Endothelial cell of umbilical vein (primary cell): Measurements from ENCODE around the gene IDH3A. TPM values are rescaled to one million over a fixed set of nuclear protein-coding genes. Genes with fewer than 3 reads are reported as not detected.

Source experiments
- BruUV-seq: library from RNA; stranded (reverse); fragments of 400-500 nt; replicated peaks from 2 replicates; lab custom pipeline; 2021; lab: Mats Ljungman, UMichigan
- CTCF ChIA-PET: fragments of 300-600, 350-600 bp; sonication (Branson Sonifier 250); formaldehyde crosslinking; loops from one replicate; lab custom pipeline; 2021; ENCODE audit warnings: antibody characterized with exemption, inconsistent platforms; lab: Charles Lee
- POLR2A ChIA-PET: fragments of 300-600, 350-600 bp; sonication (Branson Sonifier 250); formaldehyde crosslinking; loops from one replicate; lab custom pipeline; 2021; ENCODE audit warnings: antibody characterized with exemption, inconsistent platforms; lab: Charles Lee
- DNase-seq: peaks from one replicate; pipeline ENCODE4 v3.0.0-alpha.2; 2011; ENCODE audit warnings: low read depth, low spot score
- FAIRE-seq: peaks from 2 replicates; lab custom pipeline; 2011; peaks lifted over from hg19 to GRCh38; lab: Jason Lieb, UNC
- H2AFZ ChIP-seq: 2 replicates; pipeline ENCODE4 v1.6.0; 2012; ENCODE audit warnings: low read depth, low read length, control low read depth, inconsistent platforms
- H3K27ac ChIP-seq: 2 replicates; pipeline ENCODE4 v1.5.1; 2011; ENCODE audit warnings: low read depth, mild to moderate bottlenecking, control low read depth, low read length, moderate library complexity; ENCODE audit not compliant: insufficient read depth
- H3K27me3 ChIP-seq, 2 experiments: 2 replicates each; pipeline versions ENCODE4 v1.6.0 to v1.6.1; 2011; ENCODE audit warnings: low read length in 2 of 2, mixed read lengths in 1 of 2; ENCODE audit not compliant: control insufficient read depth in 2 of 2, insufficient read depth in 2 of 2
- H3K36me3 ChIP-seq, 2 experiments: 2 replicates in 1 of 2; 3 replicates in 1 of 2; pipeline ENCODE4 v1.5.1; 2011; ENCODE audit warnings: low read length in 2 of 2, mild to moderate bottlenecking in 1 of 2, moderate library complexity in 1 of 2; ENCODE audit not compliant: control insufficient read depth in 2 of 2, insufficient read depth in 2 of 2; ENCODE audit errors: extremely low read depth in 1 of 2
- H3K4me1 ChIP-seq: 3 replicates; pipeline ENCODE4 v1.5.1; 2011; ENCODE audit warnings: mild to moderate bottlenecking, low read length; ENCODE audit not compliant: control insufficient read depth, insufficient read depth; ENCODE audit errors: extremely low read depth
- H3K4me2 ChIP-seq: 2 replicates; pipeline ENCODE4 v1.6.1; 2011; ENCODE audit warnings: low read length, control low read depth, mixed read lengths; ENCODE audit not compliant: insufficient read depth
- H3K4me3 ChIP-seq, 3 experiments: fragments of 200-600 bp in 1 of 3; sonication (generic), shearing (Covaris generic) in 1 of 3; replicated peaks in 1 of 3; 2 replicates each; pipeline ENCODE4 v1.5.1; 2011 to 2016; ENCODE audit warnings: control low read depth in 3 of 3, low read length in 3 of 3, mild to moderate bottlenecking in 2 of 3, inconsistent platforms in 1 of 3, low read depth in 1 of 3, moderate library complexity in 1 of 3; ENCODE audit not compliant: insufficient read depth in 1 of 3
- H3K79me2 ChIP-seq: 2 replicates; pipeline ENCODE4 v1.6.0; 2012; ENCODE audit warnings: low read length, inconsistent platforms; ENCODE audit not compliant: control insufficient read depth, insufficient read depth
- H3K9ac ChIP-seq: replicated peaks from 2 replicates; pipeline ENCODE3; 2011; ENCODE audit warnings: low read length, control low read depth; ENCODE audit not compliant: insufficient read depth; ENCODE audit errors: extremely low read depth
- H3K9me1 ChIP-seq: replicated peaks from 3 replicates; pipeline ENCODE4 v1.6.0; 2011; ENCODE audit warnings: mild to moderate bottlenecking, low read length; ENCODE audit not compliant: control insufficient read depth, insufficient read depth; ENCODE audit errors: extremely low read depth
- H3K9me3 ChIP-seq: replicated peaks from 2 replicates; pipeline ENCODE4 v1.5.1; 2012; ENCODE audit warnings: low read length, inconsistent platforms; ENCODE audit not compliant: control insufficient read depth, insufficient read depth
- H4K20me1 ChIP-seq: replicated peaks from 2 replicates; pipeline ENCODE3; 2011; ENCODE audit warnings: mild to moderate bottlenecking, low read length; ENCODE audit not compliant: control insufficient read depth, insufficient read depth; ENCODE audit errors: extremely low read depth
- CTCF ChIP-seq, 2 donors: IDR thresholded peaks; 1 replicate in 1 of 2; 2 replicates in 1 of 2; pipeline ENCODE4 v1.5.1; 2011; ENCODE audit warnings: low read length in 2 of 2, mild to moderate bottlenecking in 2 of 2, moderate library complexity in 2 of 2, control low read depth in 1 of 2, inconsistent platforms in 1 of 2, low read depth in 1 of 2; ENCODE audit not compliant: insufficient read depth in 1 of 2; ENCODE audit errors: extremely low read depth in 1 of 2
- POLR2AphosphoS5 ChIP-seq: IDR thresholded peaks from 2 replicates; pipeline ENCODE4 v1.6.1; 2012; ENCODE audit warnings: low read depth, mild to moderate bottlenecking, control low read depth, low read length, moderate library complexity; ENCODE audit not compliant: insufficient read depth
- dilution Hi-C: fragments of 300-500 bp; cut with MboI; formaldehyde crosslinking; loops from one replicate; pipeline ENCODE4 v1.15.0; 2019; ENCODE audit warnings: low sequenced_read_pairs; ENCODE audit not compliant: extremely low pct_ligation_motif_present
- intact Hi-C: fragments of 100-400 bp; cut with micrococcal nuclease; formaldehyde crosslinking; loops from one replicate; pipeline ENCODE4 v1.10.0; 2022
- polyA plus RNA-seq, 4 experiments: library from polyadenylated mRNA; depleted of rRNA in 3 of 4; stranded (reverse) in 3 of 4; unstranded in 1 of 4; fragments of >200 nt; gene quantifications; 2 replicates each; pipeline versions ENCODE4 v1.2.1 to v1.2.3, GENCODE V29; 2011 to 2012; ENCODE audit warnings: missing spikeins in 1 of 4
- total RNA-seq: library from RNA; stranded (reverse); gene quantifications from 2 replicates; pipeline ENCODE4 v1.2.3, GENCODE V29; 2021

Gene IDH3A
- total and polyA plus RNA-seq, 2 donors (not counting 3 experiments of a cell fraction or from before 2014, with no cell fraction given), result 35.5 to 63.9 TPM

- dilution Hi-C loops, result no loop called here
- intact Hi-C loops, result loop anchor here (1.0 kb wide), 1 partner anchor 64 kb away; no protein-coding TSS in a partner anchor
These were observed 28.3 kb downstream of the IDH3A start for GRCh38 chr15:78177447-78177873.

More at GRCh38 chr15:78177447-78177873, 28.3 kb downstream of the IDH3A start:
- Histone ChIP-seq H3K9me1 (no peaks in the 10 kb centered on the region), H3K36me3 (no peaks in the 10 kb centered on the region), H3K4me2 (no peak overlapping the region), H3K4me3 (no peak overlapping the region), H3K4me1 (no peaks in the 10 kb centered on the region), H4K20me1 (no peaks in the 10 kb centered on the region), H3K27ac (no peak overlapping the region), H3K9me3 (no peaks in the 10 kb centered on the region), H3K9ac (no peak overlapping the region), H2AFZ (no peak overlapping the region), H3K79me2 (no peaks in the 10 kb centered on the region), H3K27me3 (no peaks in the 10 kb centered on the region)
- ChIA-PET CTCF (interaction anchor here (0.7 to 5.8 kb wide), 8 partner anchors 12 to 219 kb away, joined by 3 to 57 read pairs (median 4); partner anchors contain the start of gene CIB2), POLR2A (no interaction called here)
- no TSS peak for BruUV-seq
- TF ChIP-seq CTCF (IDR thresholded peaks at IDR 0.05; ENCODE audit: extremely low read depth in 1 of 2, insufficient read depth in 1 of 2, low read depth in 1 of 2, low read length in 2 of 2) (peak; percentile 53 to 70), POLR2AphosphoS5 (no peak)
- FAIRE-seq, result peak; percentile 69
- DNase-seq, result peak; percentile 26
